T1000 (cell line): ENCODE measurements around the gene SKA3.

Experiments used
- DNase-seq: peaks from one replicate; lab custom pipeline; 2025; ENCODE audit warnings: mixed read lengths; lab: John Stamatoyannopoulos, UW

The SKA3 gene

GRCh38 chr13:21115231-21115630 lies 61.1 kb downstream of the SKA3 start:
- DNase-seq = no peak

- DNase-seq = no peak
Measured at GRCh38 chr13:21111546-21111945, 64.8 kb downstream of the SKA3 start.

GRCh38 chr13:21109168-21109567 lies 67.2 kb downstream of the SKA3 start:
- DNase-seq = no peak

- no peak for DNase-seq
Measured at GRCh38 chr13:21106089-21106488, 70.3 kb downstream of the SKA3 start.

GRCh38 chr13:21104199-21105019 lies 71.9 kb downstream of the SKA3 start:
- DNase-seq = no peak
